NCI-H1436 (cell line): ENCODE data around the gene CEP152.
"Not testable (repeated sequence)": the region's sequence is repeated elsewhere in the genome, so short reads cannot be mapped to it uniquely, and the experiment has no call there.

Experiments used
- DNase-seq: peaks from one replicate; lab custom pipeline; 2025; lab: John Stamatoyannopoulos, UW

CEP152 gene, protein sequence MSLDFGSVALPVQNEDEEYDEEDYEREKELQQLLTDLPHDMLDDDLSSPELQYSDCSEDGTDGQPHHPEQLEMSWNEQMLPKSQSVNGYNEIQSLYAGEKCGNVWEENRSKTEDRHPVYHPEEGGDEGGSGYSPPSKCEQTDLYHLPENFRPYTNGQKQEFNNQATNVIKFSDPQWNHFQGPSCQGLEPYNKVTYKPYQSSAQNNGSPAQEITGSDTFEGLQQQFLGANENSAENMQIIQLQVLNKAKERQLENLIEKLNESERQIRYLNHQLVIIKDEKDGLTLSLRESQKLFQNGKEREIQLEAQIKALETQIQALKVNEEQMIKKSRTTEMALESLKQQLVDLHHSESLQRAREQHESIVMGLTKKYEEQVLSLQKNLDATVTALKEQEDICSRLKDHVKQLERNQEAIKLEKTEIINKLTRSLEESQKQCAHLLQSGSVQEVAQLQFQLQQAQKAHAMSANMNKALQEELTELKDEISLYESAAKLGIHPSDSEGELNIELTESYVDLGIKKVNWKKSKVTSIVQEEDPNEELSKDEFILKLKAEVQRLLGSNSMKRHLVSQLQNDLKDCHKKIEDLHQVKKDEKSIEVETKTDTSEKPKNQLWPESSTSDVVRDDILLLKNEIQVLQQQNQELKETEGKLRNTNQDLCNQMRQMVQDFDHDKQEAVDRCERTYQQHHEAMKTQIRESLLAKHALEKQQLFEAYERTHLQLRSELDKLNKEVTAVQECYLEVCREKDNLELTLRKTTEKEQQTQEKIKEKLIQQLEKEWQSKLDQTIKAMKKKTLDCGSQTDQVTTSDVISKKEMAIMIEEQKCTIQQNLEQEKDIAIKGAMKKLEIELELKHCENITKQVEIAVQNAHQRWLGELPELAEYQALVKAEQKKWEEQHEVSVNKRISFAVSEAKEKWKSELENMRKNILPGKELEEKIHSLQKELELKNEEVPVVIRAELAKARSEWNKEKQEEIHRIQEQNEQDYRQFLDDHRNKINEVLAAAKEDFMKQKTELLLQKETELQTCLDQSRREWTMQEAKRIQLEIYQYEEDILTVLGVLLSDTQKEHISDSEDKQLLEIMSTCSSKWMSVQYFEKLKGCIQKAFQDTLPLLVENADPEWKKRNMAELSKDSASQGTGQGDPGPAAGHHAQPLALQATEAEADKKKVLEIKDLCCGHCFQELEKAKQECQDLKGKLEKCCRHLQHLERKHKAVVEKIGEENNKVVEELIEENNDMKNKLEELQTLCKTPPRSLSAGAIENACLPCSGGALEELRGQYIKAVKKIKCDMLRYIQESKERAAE (N-terminal part only)

GRCh38 chr15:48810414-48811324 lies at the start of gene CEP152:
TSS of gene CEP152 (minus strand) at chr15:48811069. CDS start at chr15:48805649, 5,420 bp downstream.
- peak; percentile 100 for DNase-seq

DNA sequence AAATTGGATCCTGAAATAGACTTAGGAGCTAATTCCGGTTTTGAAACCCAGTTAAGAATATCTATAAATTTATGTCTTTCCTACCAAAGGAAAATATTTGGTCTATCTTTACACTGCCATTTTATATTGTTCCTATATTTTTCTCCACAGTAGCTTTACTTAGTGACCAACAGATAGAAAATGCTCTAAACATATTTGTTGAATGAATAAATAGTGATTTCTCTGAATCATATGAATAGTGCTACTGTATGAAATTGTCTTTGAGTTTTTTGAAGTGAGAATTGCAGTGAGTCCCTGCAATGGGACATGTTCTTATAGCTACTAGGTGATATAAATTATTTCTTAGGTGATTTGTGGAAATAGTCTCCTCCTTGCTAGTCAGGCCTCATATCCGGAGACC lies 48.6 kb upstream of the CEP152 start:
- no peak for DNase-seq

GRCh38 chr15:48858401-48858800 lies 47.5 kb upstream of the CEP152 start:
- DNase-seq = no peak

- no peak for DNase-seq
Observed at GRCh38 chr15:48856942-48857341, 46.1 kb upstream of the CEP152 start.

DNA sequence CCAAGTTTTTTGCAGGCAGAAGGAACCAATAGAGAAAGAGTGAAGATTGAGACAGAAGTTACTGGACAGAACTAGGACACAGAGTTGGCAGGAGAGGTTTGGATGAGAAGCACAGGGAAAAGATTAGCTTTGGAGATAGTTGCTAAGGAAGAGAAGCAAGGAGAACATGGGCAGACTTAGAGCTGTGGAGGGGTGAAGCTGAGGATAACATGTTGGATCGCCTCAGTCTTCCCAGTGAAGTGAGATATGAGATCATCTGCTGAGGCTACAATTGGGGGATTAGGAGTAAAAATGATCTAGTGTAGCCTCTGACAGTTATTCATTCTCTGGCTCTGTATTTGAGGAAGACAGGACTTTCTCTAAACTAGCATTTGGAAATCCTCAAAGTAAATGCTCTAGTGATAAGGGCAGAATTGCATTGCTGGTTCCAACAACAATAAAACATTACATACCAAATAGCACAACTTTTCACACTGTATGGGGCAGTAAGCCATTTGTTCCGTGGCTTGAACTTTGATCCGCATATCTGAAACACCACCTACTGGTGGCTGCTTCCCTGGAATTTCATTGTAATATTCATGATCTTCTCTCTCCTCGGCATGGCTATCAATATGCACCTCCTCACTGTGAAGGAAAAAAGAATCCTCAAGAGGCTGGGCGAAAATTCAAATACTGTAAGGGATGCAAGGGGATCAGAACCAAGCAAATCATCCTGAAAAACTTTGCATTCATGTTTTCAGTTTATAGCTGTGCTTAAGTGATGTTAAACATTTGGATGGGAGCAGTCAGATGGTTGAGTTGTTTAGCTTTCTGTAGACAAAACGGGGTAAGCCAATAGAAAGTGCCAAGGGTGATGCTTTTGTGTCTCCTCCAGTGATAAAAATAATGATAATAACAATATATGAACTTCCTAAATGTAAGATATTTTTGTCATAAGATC lies 44.9 kb upstream of the CEP152 start:
- DNase-seq = no peak

GRCh38 chr15:48854434-48854833 lies 43.6 kb upstream of the CEP152 start:
- not testable (repeated sequence) for DNase-seq

- DNase-seq = no peak
Observed at GRCh38 chr15:48851956-48852355, 41.1 kb upstream of the CEP152 start.

GRCh38 chr15:48850648-48851047 lies 39.8 kb upstream of the CEP152 start:
- DNase-seq = no peak

GRCh38 chr15:48845123-48845522 lies 34.3 kb upstream of the CEP152 start:
- no peak for DNase-seq

DNA sequence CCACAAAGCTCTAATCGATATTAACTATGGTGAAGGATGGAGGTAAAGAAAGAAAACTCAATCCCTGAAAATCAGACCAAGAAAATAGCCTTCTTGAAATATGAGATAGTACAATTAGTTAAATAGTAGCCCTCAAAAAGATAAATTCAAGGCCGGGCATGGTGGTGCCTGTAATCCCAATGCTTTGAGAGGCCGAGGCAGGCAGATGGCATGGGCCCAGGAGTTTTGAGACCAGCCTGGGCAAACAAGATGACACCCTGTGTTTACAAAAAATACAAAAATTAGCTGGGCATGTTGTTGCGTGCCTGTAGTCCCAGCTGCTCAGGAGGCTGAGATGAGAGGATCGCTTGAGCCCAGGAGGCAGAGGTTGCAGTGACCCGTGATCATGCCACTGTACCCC lies 31.6 kb upstream of the CEP152 start:
- DNase-seq = peak; percentile 4

GRCh38 chr15:48834756-48835155 lies 23.9 kb upstream of the CEP152 start:
- DNase-seq = no peak

DNA sequence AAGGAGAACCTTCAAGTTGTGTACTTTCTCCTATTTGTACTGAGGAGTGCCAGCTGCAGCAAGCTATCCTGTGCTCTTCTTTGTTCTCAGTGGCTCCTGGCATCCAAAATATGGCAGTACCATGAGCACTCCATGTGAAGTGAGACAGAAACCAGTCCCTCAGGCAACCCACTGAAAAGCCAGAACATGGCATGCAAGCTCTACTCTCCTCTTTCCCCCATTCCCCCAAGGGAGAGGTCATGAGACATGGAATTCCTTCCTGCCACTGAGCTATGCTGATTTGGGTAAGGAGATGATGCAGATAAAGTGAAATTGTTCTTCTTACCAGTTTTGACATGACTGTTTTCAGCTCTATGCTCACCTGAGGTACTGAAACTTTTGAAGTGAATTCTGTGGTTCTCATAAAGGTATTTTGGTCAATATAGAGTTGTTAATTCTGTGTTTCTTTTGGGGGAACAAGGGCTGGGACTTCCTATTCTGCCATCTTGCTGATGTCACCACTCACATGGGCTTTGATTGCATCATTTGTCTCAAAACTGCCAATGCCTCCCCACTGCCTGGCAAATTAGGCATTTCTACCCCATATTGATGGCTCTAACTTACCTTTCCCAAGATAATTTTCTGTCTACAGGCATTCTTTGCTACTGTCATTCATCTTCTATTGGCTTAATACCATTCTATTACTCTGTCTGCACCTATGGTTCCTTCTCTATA lies 22.8 kb upstream of the CEP152 start:
- no peak for DNase-seq

GRCh38 chr15:48832648-48833047 lies 21.8 kb upstream of the CEP152 start:
- DNase-seq = no peak

DNA sequence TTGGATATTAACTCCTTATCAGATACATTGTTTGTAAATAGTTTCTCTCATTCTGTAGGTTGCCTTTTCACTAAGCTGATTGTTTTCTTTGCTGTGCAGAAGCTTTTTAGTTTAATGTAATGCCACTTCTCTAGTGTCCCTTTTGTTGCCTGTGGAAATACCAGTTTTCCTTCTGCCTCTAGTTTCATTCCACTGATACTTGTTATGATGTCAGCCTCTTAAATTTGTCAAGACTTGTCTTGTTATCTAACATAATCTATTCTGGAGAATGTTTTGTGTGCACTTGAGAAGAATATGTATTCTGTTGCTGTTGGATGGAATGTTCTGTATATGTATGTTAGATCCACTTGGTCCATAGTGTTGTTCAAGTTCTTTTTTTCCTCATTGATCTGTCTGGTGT lies 18.0 kb upstream of the CEP152 start:
- DNase-seq = no peak

- no peak for DNase-seq
Observed at GRCh38 chr15:48828471-48828870, 17.6 kb upstream of the CEP152 start.

DNA sequence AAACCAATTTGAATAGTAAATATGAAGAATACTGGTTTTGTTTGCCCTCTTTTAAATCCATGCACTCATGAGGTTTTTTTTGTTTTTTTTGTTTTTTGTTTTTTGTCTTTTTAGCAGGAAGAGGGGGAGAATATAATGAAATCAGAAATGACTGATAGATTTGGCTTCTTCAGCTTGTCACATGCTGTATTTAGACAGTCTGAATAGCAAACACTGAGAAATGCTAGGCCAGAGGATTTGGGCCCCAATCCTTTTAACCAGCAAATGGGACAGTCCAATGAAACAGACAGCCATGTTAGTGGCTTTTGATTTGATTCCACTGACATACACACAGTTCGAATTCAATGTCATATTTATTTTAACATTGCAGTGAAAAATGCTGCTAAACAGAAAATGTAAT lies 14.2 kb upstream of the CEP152 start:
- DNase-seq = no peak

- DNase-seq = no peak
Observed at GRCh38 chr15:48823706-48824105, 12.8 kb upstream of the CEP152 start.

DNA sequence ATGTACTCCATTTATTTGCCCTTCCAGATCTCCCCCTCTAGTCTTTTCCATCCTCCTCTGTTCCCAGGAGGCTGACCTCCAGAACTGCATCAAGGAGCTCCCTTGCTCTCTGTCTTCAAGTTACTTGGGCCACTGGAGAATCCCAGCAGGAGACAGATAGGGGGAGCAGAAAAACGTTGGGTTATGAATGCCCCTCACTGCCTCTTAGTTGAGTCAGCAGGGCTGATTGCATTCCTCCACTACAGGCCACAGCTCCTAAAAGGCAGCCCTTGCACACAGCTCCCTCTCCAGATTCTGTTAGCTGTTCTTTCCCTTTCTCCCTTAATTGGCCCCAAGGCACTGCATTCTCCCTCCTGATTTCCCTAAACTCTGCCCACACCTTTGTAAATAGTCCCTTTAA lies 12.4 kb upstream of the CEP152 start:
- DNase-seq = no peak

DNA sequence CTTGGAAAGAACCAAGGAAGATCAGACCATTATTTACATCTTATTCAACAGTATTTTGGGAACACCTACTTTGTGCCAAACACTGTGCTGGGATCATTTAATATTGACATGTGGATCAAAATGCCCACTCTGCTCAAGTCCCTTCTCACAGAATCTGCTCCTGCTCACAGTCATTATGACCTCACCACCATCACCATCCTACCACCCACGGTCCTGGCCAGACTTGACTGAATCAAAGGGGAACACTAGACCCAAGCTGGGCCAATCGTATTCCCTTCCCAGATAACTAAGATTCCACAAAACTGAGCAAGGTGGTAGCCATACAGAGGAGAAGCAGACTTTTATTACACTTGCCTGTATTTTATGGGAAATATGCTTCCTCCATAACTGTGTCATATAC lies 3.4 kb upstream of the CEP152 start:
- no peak for DNase-seq
